ENCODE data around the gene CDH22.

Gene CDH22

GRCh38 chr20:46285072-46285471 lies 23.2 kb downstream of the CDH22 start:
- peaks cover 5 to 9% of the 10 kb centered on the region in 2 donors for H3K27me3 ChIP-seq (ENCODE audit: control insufficient read depth in 1 of 2, insufficient read depth in 2 of 2, low read length in 2 of 2)
- no peaks in the 10 kb centered on the region for H3K9me3 ChIP-seq (ENCODE audit: control insufficient read depth in 1 of 2, low read length in 2 of 2)
- H3K4me3 ChIP-seq (ENCODE audit: low read depth in 1 of 2, low read length in 2 of 2): no peak overlapping the region
- no peaks in the 10 kb centered on the region for H3K4me1 ChIP-seq (ENCODE audit: control insufficient read depth in 1 of 2, insufficient read depth in 2 of 2, low read length in 2 of 2)
- no peak overlapping the region for H3K27ac ChIP-seq (ENCODE audit: low read depth, low read length)
- H3K36me3 ChIP-seq (ENCODE audit: control insufficient read depth in 1 of 2, insufficient read depth in 2 of 2, low read length in 2 of 2): no peaks in the 10 kb centered on the region
- no peak overlapping the region for H3K9ac ChIP-seq (ENCODE audit: low read depth in 1 of 2, low read length in 2 of 2)

GRCh38 chr20:46284040-46284427 lies 24.3 kb downstream of the CDH22 start:
- H3K9me3 ChIP-seq (ENCODE audit: control insufficient read depth in 1 of 2, low read length in 2 of 2): no peaks in the 10 kb centered on the region
- H3K4me3 ChIP-seq (ENCODE audit: low read depth in 1 of 2, low read length in 2 of 2): no peak overlapping the region
- H3K27me3 ChIP-seq (ENCODE audit: control insufficient read depth in 1 of 2, insufficient read depth in 2 of 2, low read length in 2 of 2): peaks cover 5 to 9% of the 10 kb centered on the region in 2 donors
- H3K27ac ChIP-seq (ENCODE audit: low read depth, low read length): no peak overlapping the region
- H3K36me3 ChIP-seq (ENCODE audit: control insufficient read depth in 1 of 2, insufficient read depth in 2 of 2, low read length in 2 of 2): no peaks in the 10 kb centered on the region
- no peaks in the 10 kb centered on the region for H3K4me1 ChIP-seq (ENCODE audit: control insufficient read depth in 1 of 2, insufficient read depth in 2 of 2, low read length in 2 of 2)
- H3K9ac ChIP-seq (ENCODE audit: low read depth in 1 of 2, low read length in 2 of 2): no peak overlapping the region

GRCh38 chr20:46283426-46284039 lies 24.8 kb downstream of the CDH22 start:
- H3K9me3 ChIP-seq (ENCODE audit: control insufficient read depth in 1 of 2, low read length in 2 of 2): no peaks in the 10 kb centered on the region
- H3K9ac ChIP-seq (ENCODE audit: low read depth in 1 of 2, low read length in 2 of 2): no peak overlapping the region
- no peaks in the 10 kb centered on the region for H3K36me3 ChIP-seq (ENCODE audit: control insufficient read depth in 1 of 2, insufficient read depth in 2 of 2, low read length in 2 of 2)
- no peak overlapping the region for H3K27ac ChIP-seq (ENCODE audit: low read depth, low read length)
- H3K4me3 ChIP-seq (ENCODE audit: low read depth in 1 of 2, low read length in 2 of 2): no peak overlapping the region
- H3K27me3 ChIP-seq (ENCODE audit: control insufficient read depth in 1 of 2, insufficient read depth in 2 of 2, low read length in 2 of 2): peaks cover 5 to 9% of the 10 kb centered on the region in 2 donors
- H3K4me1 ChIP-seq (ENCODE audit: control insufficient read depth in 1 of 2, insufficient read depth in 2 of 2, low read length in 2 of 2): no peaks in the 10 kb centered on the region

GRCh38 chr20:46282669-46283068 lies 25.6 kb downstream of the CDH22 start:
- Histone ChIP-seq H3K27me3 (ENCODE audit: control insufficient read depth in 1 of 2, insufficient read depth in 2 of 2, low read length in 2 of 2) (peaks cover 5 to 9% of the 10 kb centered on the region in 2 donors), H3K4me3 (ENCODE audit: low read depth in 1 of 2, low read length in 2 of 2) (no peak overlapping the region), H3K9ac (ENCODE audit: low read depth in 1 of 2, low read length in 2 of 2) (no peak overlapping the region), H3K27ac (ENCODE audit: low read depth, low read length) (no peak overlapping the region), H3K36me3 (ENCODE audit: control insufficient read depth in 1 of 2, insufficient read depth in 2 of 2, low read length in 2 of 2) (no peaks in the 10 kb centered on the region), H3K4me1 (ENCODE audit: control insufficient read depth in 1 of 2, insufficient read depth in 2 of 2, low read length in 2 of 2) (no peaks in the 10 kb centered on the region), H3K9me3 (ENCODE audit: control insufficient read depth in 1 of 2, low read length in 2 of 2) (no peaks in the 10 kb centered on the region)

- Histone ChIP-seq H3K27ac (ENCODE audit: low read depth, low read length) (no peak overlapping the region), H3K4me1 (ENCODE audit: control insufficient read depth in 1 of 2, insufficient read depth in 2 of 2, low read length in 2 of 2) (no peaks in the 10 kb centered on the region), H3K4me3 (ENCODE audit: low read depth in 1 of 2, low read length in 2 of 2) (no peak overlapping the region), H3K27me3 (ENCODE audit: control insufficient read depth in 1 of 2, insufficient read depth in 2 of 2, low read length in 2 of 2) (peaks cover 0 to 12% of the 10 kb centered on the region in 2 donors), H3K36me3 (ENCODE audit: control insufficient read depth in 1 of 2, insufficient read depth in 2 of 2, low read length in 2 of 2) (no peaks in the 10 kb centered on the region), H3K9ac (ENCODE audit: low read depth in 1 of 2, low read length in 2 of 2) (no peak overlapping the region), H3K9me3 (ENCODE audit: control insufficient read depth in 1 of 2, low read length in 2 of 2) (no peaks in the 10 kb centered on the region)
Observed at GRCh38 chr20:46279103-46279502, 29.2 kb downstream of the CDH22 start.

GRCh38 chr20:46277602-46278001 lies 30.7 kb downstream of the CDH22 start:
- Histone ChIP-seq H3K36me3 (ENCODE audit: control insufficient read depth in 1 of 2, insufficient read depth in 2 of 2, low read length in 2 of 2) (no peaks in the 10 kb centered on the region), H3K4me3 (ENCODE audit: low read depth in 1 of 2, low read length in 2 of 2) (no peak overlapping the region), H3K4me1 (ENCODE audit: control insufficient read depth in 1 of 2, insufficient read depth in 2 of 2, low read length in 2 of 2) (no peaks in the 10 kb centered on the region), H3K9ac (ENCODE audit: low read depth in 1 of 2, low read length in 2 of 2) (no peak overlapping the region), H3K27ac (ENCODE audit: low read depth, low read length) (no peak overlapping the region), H3K9me3 (ENCODE audit: control insufficient read depth in 1 of 2, low read length in 2 of 2) (no peaks in the 10 kb centered on the region), H3K27me3 (ENCODE audit: control insufficient read depth in 1 of 2, insufficient read depth in 2 of 2, low read length in 2 of 2) (peaks cover 0 to 10% of the 10 kb centered on the region in 2 donors)

- no peak overlapping the region for H3K4me3 ChIP-seq (ENCODE audit: low read depth in 1 of 2, low read length in 2 of 2)
- no peaks in the 10 kb centered on the region for H3K36me3 ChIP-seq (ENCODE audit: control insufficient read depth in 1 of 2, insufficient read depth in 2 of 2, low read length in 2 of 2)
- H3K4me1 ChIP-seq (ENCODE audit: control insufficient read depth in 1 of 2, insufficient read depth in 2 of 2, low read length in 2 of 2): no peaks in the 10 kb centered on the region
- H3K27me3 ChIP-seq (ENCODE audit: control insufficient read depth in 1 of 2, insufficient read depth in 2 of 2, low read length in 2 of 2): peaks cover 0 to 10% of the 10 kb centered on the region in 2 donors
- H3K27ac ChIP-seq (ENCODE audit: low read depth, low read length): no peak overlapping the region
- no peak overlapping the region for H3K9ac ChIP-seq (ENCODE audit: low read depth in 1 of 2, low read length in 2 of 2)
- H3K9me3 ChIP-seq (ENCODE audit: control insufficient read depth in 1 of 2, low read length in 2 of 2): no peaks in the 10 kb centered on the region
Observed at GRCh38 chr20:46276531-46276930, 31.8 kb downstream of the CDH22 start.

- Histone ChIP-seq H3K9ac (ENCODE audit: low read depth in 1 of 2, low read length in 2 of 2) (no peak overlapping the region), H3K4me3 (ENCODE audit: low read depth in 1 of 2, low read length in 2 of 2) (no peak overlapping the region), H3K27ac (ENCODE audit: low read depth, low read length) (no peak overlapping the region), H3K9me3 (ENCODE audit: control insufficient read depth in 1 of 2, low read length in 2 of 2) (no peaks in the 10 kb centered on the region), H3K27me3 (ENCODE audit: control insufficient read depth in 1 of 2, insufficient read depth in 2 of 2, low read length in 2 of 2) (peaks cover 0 to 13% of the 10 kb centered on the region in 2 donors), H3K4me1 (ENCODE audit: control insufficient read depth in 1 of 2, insufficient read depth in 2 of 2, low read length in 2 of 2) (no peaks in the 10 kb centered on the region), H3K36me3 (ENCODE audit: control insufficient read depth in 1 of 2, insufficient read depth in 2 of 2, low read length in 2 of 2) (no peaks in the 10 kb centered on the region)
Observed at GRCh38 chr20:46275091-46275490, 33.2 kb downstream of the CDH22 start.

GRCh38 chr20:46273717-46274116 lies 34.6 kb downstream of the CDH22 start:
- Histone ChIP-seq H3K27ac (ENCODE audit: low read depth, low read length) (no peak overlapping the region), H3K4me3 (ENCODE audit: low read depth in 1 of 2, low read length in 2 of 2) (no peak overlapping the region), H3K9me3 (ENCODE audit: control insufficient read depth in 1 of 2, low read length in 2 of 2) (no peaks in the 10 kb centered on the region), H3K9ac (ENCODE audit: low read depth in 1 of 2, low read length in 2 of 2) (no peak overlapping the region), H3K27me3 (ENCODE audit: control insufficient read depth in 1 of 2, insufficient read depth in 2 of 2, low read length in 2 of 2) (peaks cover 4 to 24% of the 10 kb centered on the region in 2 donors), H3K4me1 (ENCODE audit: control insufficient read depth in 1 of 2, insufficient read depth in 2 of 2, low read length in 2 of 2) (no peaks in the 10 kb centered on the region), H3K36me3 (ENCODE audit: control insufficient read depth in 1 of 2, insufficient read depth in 2 of 2, low read length in 2 of 2) (no peaks in the 10 kb centered on the region)

- Histone ChIP-seq H3K4me3 (ENCODE audit: low read depth in 1 of 2, low read length in 2 of 2) (no peak overlapping the region), H3K4me1 (ENCODE audit: control insufficient read depth in 1 of 2, insufficient read depth in 2 of 2, low read length in 2 of 2) (no peaks in the 10 kb centered on the region), H3K36me3 (ENCODE audit: control insufficient read depth in 1 of 2, insufficient read depth in 2 of 2, low read length in 2 of 2) (no peaks in the 10 kb centered on the region), H3K9ac (ENCODE audit: low read depth in 1 of 2, low read length in 2 of 2) (no peak overlapping the region), H3K27ac (ENCODE audit: low read depth, low read length) (no peak overlapping the region), H3K9me3 (ENCODE audit: control insufficient read depth in 1 of 2, low read length in 2 of 2) (no peaks in the 10 kb centered on the region), H3K27me3 (ENCODE audit: control insufficient read depth in 1 of 2, insufficient read depth in 2 of 2, low read length in 2 of 2) (peaks cover 10 to 32% of the 10 kb centered on the region in 2 donors)
Observed at GRCh38 chr20:46272389-46273047, 35.8 kb downstream of the CDH22 start.
